NCI-H1417 treated with DMSO at 0.1 percent for 48 hours (cell line): ENCODE measurements around the gene EPB41L4A.
A peak's percentile ranks its signal among the peaks of the same experiment; 100 is the strongest.

Experiments used
- DNase-seq: peaks from one replicate; lab custom pipeline; 2025; lab: John Stamatoyannopoulos, UW

EPB41L4A gene

GRCh38 chr5:112205846-112206245 is 213.2 kb downstream of the EPB41L4A start:
- no peak for DNase-seq

DNA sequence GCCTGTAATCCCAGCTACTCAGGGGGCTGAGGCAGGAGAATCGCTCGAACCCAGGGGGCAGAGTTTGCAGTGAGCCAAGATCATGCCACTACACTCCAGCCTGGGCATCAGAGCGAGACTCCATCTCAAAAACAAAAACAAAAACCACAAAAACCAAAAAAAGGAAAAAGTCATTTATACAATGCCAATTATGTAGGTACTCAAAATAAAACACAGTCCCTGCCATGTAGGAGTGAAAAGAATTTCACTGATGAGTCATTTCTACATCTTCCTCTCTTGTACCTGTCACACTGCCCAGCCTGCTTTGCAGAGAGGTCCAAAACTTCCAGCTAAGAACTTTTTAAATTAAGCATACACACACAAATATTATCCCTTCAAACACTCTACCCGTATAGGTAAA is 215.8 kb downstream of the EPB41L4A start:
- DNase-seq = no peak

DNA sequence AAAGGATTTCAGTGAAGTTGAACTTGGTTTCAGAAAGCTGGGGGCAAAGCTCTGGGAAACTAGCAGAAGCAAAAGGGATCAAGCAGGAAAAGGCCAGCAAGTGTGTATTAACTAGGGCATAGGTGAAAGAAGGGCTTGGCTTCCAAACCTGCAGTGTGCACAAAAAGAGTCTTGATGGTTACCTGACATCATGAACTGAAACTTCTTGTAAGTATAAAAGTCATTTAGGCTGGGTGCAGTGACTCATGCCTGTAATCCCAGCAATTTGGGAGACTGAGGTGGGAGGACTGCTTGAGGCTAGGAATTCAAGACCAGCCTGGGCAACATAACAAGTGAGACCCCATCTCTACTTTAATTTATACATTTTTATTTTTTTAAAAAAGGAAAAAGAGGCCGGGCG is 216.4 kb downstream of the EPB41L4A start:
- DNase-seq = no peak

- DNase-seq = no peak
Measured at GRCh38 chr5:112201141-112201540, 217.9 kb downstream of the EPB41L4A start.

DNA sequence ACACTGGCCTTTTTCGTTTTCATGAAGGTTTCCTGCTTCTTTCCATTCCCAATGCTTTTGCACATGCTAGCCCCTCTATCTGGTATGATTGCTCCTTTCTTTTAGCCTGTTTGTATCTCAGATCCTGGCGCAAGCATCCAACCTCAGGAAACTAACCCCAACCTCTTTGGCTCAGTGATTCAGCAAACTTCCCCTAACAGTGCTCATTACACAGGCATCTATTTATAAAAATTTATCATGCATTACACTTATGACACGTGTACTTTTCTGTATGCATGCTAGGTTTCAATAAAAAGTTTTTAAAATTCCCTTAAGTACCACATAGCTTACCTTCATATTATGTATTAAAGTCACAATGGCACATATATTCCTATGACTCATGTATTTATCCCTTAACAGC is 218.9 kb downstream of the EPB41L4A start:
- no peak for DNase-seq

GRCh38 chr5:112196584-112196983 is 222.5 kb downstream of the EPB41L4A start:
- no peak for DNase-seq

- no peak for DNase-seq
Measured at GRCh38 chr5:112195924-112196323, 223.2 kb downstream of the EPB41L4A start.

DNA sequence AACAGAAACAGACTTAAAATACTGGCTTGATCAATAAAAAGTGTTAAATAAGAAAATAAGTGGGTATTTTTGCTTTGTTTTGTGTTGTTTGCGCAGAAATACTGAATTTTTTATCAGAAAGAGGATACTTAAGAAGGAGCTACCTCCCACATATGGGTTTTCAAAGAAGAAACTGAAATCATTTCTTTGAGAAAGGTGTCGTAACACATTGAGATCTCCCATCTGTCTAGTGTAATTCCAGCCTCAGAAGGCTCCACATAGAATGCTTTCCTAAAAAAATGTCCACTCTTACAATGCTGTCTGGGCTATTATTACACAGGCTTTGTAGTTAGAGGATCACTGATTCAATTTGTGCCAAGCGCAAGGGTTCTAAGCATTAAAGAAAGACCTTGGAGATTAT is 226.2 kb downstream of the EPB41L4A start:
- no peak for DNase-seq

- DNase-seq = no peak
Measured at GRCh38 chr5:112192072-112192471, 227.0 kb downstream of the EPB41L4A start.

DNA sequence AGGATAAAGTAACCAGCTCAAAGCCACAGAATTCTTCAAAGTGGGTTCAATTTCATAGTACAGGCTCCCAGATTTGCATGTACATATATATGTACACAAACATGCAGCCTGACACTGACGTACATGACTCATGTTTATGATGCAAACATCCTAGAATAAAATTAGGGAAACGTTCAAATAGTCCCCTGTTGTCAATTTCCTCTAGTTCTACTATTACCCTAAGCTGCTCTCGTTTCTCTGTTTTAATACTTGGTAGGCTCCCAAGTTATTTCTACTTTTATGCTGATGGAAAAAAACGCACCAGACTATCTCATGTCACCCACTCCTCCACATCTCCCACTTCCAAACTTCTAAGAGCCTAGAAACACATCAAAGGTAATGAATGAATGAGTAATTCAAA is 229.7 kb downstream of the EPB41L4A start:
- no peak for DNase-seq

- no peak for DNase-seq
Measured at GRCh38 chr5:112186401-112186990, 232.6 kb downstream of the EPB41L4A start.

- DNase-seq = no peak
Measured at GRCh38 chr5:112183874-112184273, 235.2 kb downstream of the EPB41L4A start.

GRCh38 chr5:112183103-112183711 is 235.9 kb downstream of the EPB41L4A start:
- DNase-seq = peak; percentile 11

DNA sequence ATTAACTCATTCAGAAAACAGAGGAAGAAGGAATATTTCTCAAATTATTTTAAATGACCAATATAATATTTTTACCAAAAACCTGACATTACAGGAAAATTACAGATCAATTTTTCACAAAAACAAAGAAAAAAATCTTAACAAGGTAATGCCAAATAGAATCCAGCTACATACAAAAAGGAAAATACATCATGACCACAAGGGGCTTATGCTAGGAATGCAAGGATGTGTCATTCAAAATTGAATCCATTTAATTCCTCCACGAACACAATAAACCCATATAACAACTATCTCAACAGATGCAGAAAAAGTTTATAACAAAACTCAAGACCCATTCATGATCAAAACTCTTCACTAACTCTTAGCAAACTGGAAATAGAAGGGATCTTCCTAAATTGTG is 239.8 kb downstream of the EPB41L4A start:
- DNase-seq = no peak

DNA sequence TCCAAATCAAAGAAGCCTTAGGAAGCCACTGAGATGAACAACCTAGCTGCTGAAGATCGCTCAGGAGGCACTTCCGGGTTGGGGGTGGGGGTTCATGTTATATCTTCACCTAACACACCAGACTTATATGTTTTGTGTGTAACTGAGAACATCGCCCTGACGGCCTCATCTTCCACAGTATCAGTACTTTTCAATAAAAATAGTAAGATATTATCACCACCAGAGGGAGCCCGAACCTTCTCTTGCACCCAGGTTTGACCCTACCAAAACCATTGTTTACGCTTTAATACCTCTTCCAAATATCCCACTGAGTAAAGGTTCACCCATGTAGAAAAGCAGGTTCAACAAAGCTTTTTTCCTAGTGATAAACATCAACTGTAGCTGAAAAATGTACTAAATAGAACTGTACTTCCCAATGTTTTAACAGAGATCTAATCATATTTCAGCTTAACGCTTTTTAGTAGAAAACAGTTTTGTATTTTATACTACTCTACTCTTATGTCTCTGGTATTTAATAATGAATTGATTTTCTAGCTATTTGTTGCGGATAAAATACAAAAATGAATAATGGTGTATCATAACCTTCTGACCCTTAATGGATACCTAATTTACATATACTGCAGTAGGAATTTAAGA is 244.0 kb downstream of the EPB41L4A start:
- peak; percentile 22 for DNase-seq

DNA sequence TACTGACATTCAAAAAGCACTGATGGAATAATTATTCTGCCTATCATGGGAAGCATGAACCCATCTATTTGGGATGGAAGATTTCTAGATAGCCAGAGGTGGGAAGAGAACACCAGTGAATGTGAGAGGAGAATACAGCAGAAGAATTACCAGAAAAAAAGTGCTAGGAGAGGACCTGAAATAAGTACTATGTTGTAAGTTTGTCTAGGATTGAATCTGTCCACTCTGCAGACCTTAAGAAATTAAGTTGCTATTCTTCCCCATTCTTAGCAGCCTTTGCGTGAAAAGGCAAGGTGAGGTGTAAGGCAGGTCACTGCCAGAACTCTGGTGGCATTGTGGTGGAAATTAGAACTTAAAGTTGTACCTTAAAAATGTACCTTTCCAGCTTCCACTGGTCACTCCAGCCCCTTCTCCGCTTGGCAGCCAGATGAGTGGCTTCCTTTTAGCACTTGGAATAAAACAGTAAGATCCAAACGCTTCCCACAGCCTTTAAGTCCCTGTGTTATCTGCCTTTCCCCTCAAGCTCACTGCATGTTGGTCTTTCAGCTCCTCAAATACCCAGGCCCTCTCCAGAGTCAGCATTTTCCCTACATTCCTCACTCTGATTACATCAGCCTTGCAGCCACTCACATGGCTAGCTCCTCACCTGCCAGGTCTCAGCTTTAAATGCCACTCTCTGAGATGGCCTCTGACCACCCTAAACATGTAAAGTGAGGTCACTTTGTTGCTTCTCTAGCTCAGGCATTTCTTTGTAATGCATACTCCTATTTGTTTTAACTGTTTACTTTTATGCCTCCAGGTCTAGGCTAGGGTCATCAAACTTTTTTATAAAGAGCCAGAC is 253.0 kb downstream of the EPB41L4A start:
- DNase-seq = no peak

DNA sequence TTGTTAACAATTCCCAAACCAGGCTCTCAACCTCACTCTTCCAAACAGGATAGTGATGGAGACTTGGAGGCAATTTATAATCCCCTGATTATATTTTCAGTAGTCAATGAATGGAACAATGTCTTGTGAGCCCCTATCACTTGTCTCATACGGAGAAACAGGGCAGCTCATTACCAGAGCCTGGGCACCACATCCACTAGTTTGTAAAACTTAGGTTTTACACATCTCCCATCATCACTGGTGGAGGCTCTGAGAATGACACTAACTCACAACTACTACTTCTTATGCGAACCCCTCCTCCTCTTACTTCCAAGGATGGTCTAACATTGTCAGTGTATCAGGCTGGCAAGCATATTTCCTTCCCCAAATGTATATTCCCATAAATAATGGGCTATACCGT is 253.7 kb downstream of the EPB41L4A start:
- no peak for DNase-seq

DNA sequence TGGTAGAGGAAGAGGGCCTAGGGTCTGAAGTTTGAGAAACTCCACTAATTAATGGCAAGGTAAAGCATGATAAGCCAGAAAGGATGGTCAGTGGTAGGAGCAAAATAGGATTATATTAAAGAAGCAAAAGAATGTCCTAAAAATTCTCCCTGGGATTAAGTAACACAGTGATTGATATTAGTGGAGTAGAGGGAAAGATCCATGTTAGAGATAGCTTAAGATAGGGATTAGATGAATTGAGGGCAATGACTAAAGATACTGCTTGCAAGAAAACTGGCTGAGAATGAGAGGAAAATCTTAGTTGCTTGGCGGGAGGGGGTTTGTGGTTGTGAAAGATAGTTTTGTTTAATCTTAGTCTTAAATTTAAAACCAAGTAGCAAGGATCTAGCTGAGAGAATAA is 255.6 kb downstream of the EPB41L4A start:
- no peak for DNase-seq

GRCh38 chr5:112161392-112161748 is 257.7 kb downstream of the EPB41L4A start:
- DNase-seq = no peak

DNA sequence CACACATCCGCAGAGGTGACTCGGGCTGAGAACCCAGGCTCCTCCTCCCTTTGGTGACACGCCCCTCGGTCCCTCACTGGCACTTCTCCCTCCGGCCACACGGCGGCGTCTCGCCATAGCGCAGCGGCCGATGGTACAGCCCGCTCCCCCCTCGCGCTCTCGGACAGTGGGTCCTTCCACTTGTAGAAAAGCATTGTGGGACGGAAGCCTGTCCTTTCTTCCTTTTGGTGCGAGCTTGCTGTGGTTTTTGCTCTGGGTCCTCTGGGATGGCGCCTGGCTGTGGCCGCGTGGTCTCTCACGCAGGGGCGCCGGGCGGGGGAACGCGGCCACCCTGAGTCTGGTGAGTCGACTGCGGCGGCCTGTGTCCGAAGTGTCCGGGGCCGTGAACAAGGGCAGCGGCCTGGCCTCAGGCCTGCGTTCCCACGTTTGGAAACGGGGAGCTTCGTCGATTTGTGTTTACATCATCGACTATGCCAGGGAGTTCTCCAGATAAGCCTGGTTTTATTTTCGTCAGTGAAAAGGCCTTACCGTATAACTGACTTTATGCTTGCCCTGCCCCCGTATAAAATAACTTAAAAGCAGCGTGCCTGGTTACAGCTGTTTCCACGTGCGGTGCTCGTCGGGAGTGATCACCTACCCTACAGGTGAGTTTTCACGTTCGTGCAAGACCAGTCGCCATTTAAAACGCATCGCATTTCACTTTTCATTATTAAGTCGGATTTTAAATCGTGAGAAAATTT is 258.3 kb downstream of the EPB41L4A start:
- DNase-seq = peak; percentile 28

- no peak for DNase-seq
Measured at GRCh38 chr5:112159435-112159834, 259.6 kb downstream of the EPB41L4A start.

DNA sequence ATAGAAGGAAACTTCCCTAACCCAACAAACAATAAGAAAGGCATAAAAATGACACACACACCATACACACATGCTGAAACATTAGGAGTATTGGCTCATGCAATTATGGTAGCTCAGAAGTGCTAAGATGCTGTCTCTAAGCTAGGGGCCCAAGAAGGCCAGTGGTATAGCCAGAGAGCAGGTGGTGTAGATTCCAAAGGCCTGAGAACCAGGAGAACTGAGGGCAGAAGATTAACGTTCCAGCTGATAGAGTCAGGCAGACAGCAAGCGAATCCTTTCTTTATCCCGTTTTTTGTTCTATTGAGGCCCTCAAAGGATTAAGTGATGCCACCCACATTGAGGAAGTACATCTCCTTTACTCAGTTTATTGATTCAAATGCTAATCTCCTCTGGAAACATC is 262.9 kb downstream of the EPB41L4A start:
- no peak for DNase-seq
